ENCODE results near the gene NUDT2. TPM values are rescaled to one million over a fixed set of nuclear protein-coding genes. Genes with fewer than 3 reads are reported as not detected.

The NUDT2 gene
- polyA plus RNA-seq, 1 of the 3 experiments (the other 2 are of a cell fraction) = 47.8 TPM

DNA sequence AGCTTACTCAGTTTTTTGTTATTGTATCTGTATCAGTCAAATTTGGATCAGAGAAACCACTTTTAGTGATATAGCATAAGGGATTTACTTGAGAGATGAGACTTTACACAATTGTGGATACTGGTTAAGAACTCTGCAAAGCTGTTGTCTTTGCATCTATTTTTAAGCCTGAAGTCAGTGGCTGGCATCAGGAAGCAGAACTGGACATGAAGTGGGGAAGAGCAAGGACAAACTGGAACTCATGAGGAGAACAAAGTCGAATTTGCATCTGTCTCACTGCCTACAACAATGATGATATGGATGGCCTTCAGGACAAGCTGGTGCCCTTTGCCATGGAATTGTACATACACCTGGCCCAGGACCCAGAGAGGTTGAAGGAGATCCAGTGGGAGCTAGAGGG, 63.1 kb downstream of the NUDT2 start:
- Histone ChIP-seq H2AFZ (ENCODE audit: low read depth) (no peak overlapping the region), H3F3A (replicated peaks; ENCODE audit: insufficient read depth) (peaks cover 4% of the 10 kb centered on the region), H3K4me2 (no peak overlapping the region), H3K9ac (no peak overlapping the region), H3K79me2 (ENCODE audit: insufficient read depth) (no peaks in the 10 kb centered on the region), H3K9me2 (0 out of 2 replicates have a peak, but pooled peaks cover 2% of the 10 kb centered on the region), H3K9me3 (no peaks in the 10 kb centered on the region), H3K27me3 (ENCODE audit: insufficient read depth) (no peaks in the 10 kb centered on the region), H3K4me3 (ENCODE audit: low read depth in 2 of 2, low read length in 1 of 2) (no peak overlapping the region), H3K36me3 (replicated peaks in 1 of 2; ENCODE audit: control insufficient read depth in 1 of 2, insufficient read depth in 2 of 2, low read length in 1 of 2) (peaks cover 4 to 5% of the 10 kb centered on the region in 2 experiments), H3K4me1 (ENCODE audit: control insufficient read depth in 1 of 2, insufficient read depth in 2 of 2, low read depth in 1 of 2, low read length in 1 of 2) (no peaks in the 10 kb centered on the region), H4K20me1 (ENCODE audit: insufficient read depth) (no peaks in the 10 kb centered on the region), H3K27ac (ENCODE audit: low read depth in 2 of 2, low read length in 1 of 2) (no peak overlapping the region)
- TF ChIP-seq GATA2 (CRISPR knock-in tag; IDR thresholded peaks at IDR 0.05) (no peak), ELF1 (IDR thresholded peaks at IDR 0.05) (no peak), REST (IDR thresholded peaks at IDR 0.05; ENCODE audit: low read depth, low read length) (no peak), USF2 (IDR thresholded peaks at IDR 0.05; ENCODE audit: borderline replicate concordance, low read depth, low read length) (no peak), RFX5 (IDR thresholded peaks at IDR 0.05; ENCODE audit: low read length) (no peak), TCF12 (IDR thresholded peaks at IDR 0.05) (no peak), NFIC (IDR thresholded peaks at IDR 0.05; ENCODE audit: borderline replicate concordance) (no peak), FOSL2 (IDR thresholded peaks at IDR 0.05; ENCODE audit: borderline replicate concordance, low read depth) (no peak), RAD21 (IDR thresholded peaks at IDR 0.05; ENCODE audit: low read length) (no peak), FOXM1 (IDR thresholded peaks at IDR 0.05; ENCODE audit: low read depth) (no peak), JUND (IDR thresholded peaks at IDR 0.05) (no peak), YY1 (IDR thresholded peaks at IDR 0.05; ENCODE audit: low read depth) (no peak), MXI1 (IDR thresholded peaks at IDR 0.05; ENCODE audit: low read depth, low read length) (no peak)
- TF ChIP-seq, protein P1, sequence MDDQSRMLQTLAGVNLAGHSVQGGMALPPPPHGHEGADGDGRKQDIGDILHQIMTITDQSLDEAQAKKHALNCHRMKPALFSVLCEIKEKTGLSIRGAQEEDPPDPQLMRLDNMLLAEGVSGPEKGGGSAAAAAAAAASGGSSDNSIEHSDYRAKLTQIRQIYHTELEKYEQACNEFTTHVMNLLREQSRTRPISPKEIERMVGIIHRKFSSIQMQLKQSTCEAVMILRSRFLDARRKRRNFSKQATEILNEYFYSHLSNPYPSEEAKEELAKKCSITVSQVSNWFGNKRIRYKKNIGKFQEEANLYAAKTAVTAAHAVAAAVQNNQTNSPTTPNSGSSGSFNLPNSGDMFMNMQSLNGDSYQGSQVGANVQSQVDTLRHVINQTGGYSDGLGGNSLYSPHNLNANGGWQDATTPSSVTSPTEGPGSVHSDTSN (IDR thresholded peaks at IDR 0.05) = no peak
- TF ChIP-seq, protein P2, sequence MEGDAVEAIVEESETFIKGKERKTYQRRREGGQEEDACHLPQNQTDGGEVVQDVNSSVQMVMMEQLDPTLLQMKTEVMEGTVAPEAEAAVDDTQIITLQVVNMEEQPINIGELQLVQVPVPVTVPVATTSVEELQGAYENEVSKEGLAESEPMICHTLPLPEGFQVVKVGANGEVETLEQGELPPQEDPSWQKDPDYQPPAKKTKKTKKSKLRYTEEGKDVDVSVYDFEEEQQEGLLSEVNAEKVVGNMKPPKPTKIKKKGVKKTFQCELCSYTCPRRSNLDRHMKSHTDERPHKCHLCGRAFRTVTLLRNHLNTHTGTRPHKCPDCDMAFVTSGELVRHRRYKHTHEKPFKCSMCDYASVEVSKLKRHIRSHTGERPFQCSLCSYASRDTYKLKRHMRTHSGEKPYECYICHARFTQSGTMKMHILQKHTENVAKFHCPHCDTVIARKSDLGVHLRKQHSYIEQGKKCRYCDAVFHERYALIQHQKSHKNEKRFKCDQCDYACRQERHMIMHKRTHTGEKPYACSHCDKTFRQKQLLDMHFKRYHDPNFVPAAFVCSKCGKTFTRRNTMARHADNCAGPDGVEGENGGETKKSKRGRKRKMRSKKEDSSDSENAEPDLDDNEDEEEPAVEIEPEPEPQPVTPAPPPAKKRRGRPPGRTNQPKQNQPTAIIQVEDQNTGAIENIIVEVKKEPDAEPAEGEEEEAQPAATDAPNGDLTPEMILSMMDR (IDR thresholded peaks at IDR 0.05) = no peak
- 92% methylated on average over 1 of the region's 1 CpG for WGBS (ENCODE audit: low lambda C conversion rate)
- no peak for DNase-seq
- POLR2A ChIA-PET = no interaction called here
- CTCF ChIA-PET = interaction anchor here (0.7 to 5.2 kb wide), 7 partner anchors 11 to 199 kb away, joined by 3 to 36 read pairs (median 5); no protein-coding TSS in a partner anchor

Small RNA genes lying within 50 kb of the gene (small RNA-seq; reads per million reads assigned to genes)
- gene RF00019 (0 reads per million in 7 experiments), gene RNU2-50P (0 to 10.4 (median 0) reads per million in 7 experiments)

Other genes with a start within 250 kb of the NUDT2 start
- gene DCAF12, start 202.9 kb upstream of the NUDT2 start, polyA plus RNA-seq (2012; rRNA removed) = 20.8 and 25.7 TPM in 2 replicates
- 26.3 and 31.7 TPM in 2 replicates for gene UBAP1, start 150.5 kb upstream of the NUDT2 start, polyA plus RNA-seq (2012; rRNA removed)
- 1.2 and 1.4 TPM in 2 replicates for gene KIF24, start 301 bp upstream of the NUDT2 start, polyA plus RNA-seq (2012; rRNA removed)
- 0.97 and 1.1 TPM in 2 replicates for gene MYORG, start 47.3 kb downstream of the NUDT2 start, polyA plus RNA-seq (2012; rRNA removed)
- 15.7 and 18.5 TPM in 2 replicates for gene FAM219A, start 129.0 kb downstream of the NUDT2 start, polyA plus RNA-seq (2012; rRNA removed)
- gene DNAI1, start 129.2 kb downstream of the NUDT2 start, polyA plus RNA-seq (2012; rRNA removed) = 0.46 and 0.55 TPM in 2 replicates
- gene ENHO, start 193.4 kb downstream of the NUDT2 start, polyA plus RNA-seq (2012; rRNA removed) = 1.2 and 1.5 TPM in 2 replicates